ENCODE results near the gene VRTN. TPM values are rescaled to one million over a fixed set of nuclear protein-coding genes. Genes with fewer than 3 reads are reported as not detected.

Gene VRTN
- total RNA-seq, 1 experiment from 2014 or later = 104 TPM

DNA sequence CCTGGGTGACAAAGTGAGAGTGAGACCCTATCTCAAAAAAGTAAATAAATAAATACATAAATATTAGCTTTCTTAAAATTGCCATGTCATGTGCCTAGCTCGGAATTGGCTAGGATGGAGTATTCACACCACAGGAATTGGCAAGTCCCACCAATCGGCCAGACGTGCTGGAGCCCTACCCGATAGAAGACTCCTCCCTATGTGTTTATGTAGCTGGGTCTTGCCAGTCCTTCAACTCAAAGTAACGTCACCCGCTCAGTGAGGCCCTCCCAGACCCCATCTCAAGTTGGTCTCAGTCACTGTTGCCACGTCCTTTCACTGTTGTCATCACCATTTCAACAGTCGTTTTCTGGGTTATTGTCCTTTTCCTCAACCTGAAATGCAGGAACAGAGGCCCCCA, 20.2 kb downstream of the VRTN start:
- no peak overlapping the region for H2BK20ac ChIP-seq (ENCODE audit: low read depth, low read length, poor library complexity, severe bottlenecking)
- H2BK15ac ChIP-seq (ENCODE audit: low read depth, low read length) = no peak overlapping the region
- no peak overlapping the region for H3K4ac ChIP-seq (ENCODE audit: low read depth, low read length)
- H2AFZ ChIP-seq (ENCODE audit: low read length) = no peak overlapping the region
- H3K14ac ChIP-seq (ENCODE audit: insufficient read depth, low read length) = no peak overlapping the region
- no peak overlapping the region for H4K8ac ChIP-seq (replicated peaks; ENCODE audit: insufficient read length, low read depth, low read length)
- no peaks in the 10 kb centered on the region for H3K27me3 ChIP-seq (ENCODE audit: insufficient read depth, low read length)
- H3K79me1 ChIP-seq (ENCODE audit: insufficient read depth, low read depth, low read length, poor library complexity, severe bottlenecking) = no peaks in the 10 kb centered on the region
- no peak overlapping the region for H2BK5ac ChIP-seq (ENCODE audit: insufficient read length, low read length)
- H4K5ac ChIP-seq (ENCODE audit: insufficient read length, low read depth, low read length) = no peak overlapping the region
- Mint-ChIP-seq H3K36me3 (ENCODE audit: insufficient read depth in 1 of 3, low read depth in 3 of 3) (peaks cover 1 to 6% (median 5%) of the 10 kb centered on the region in 3 experiments; a peak in 5 of 7 replicates), H3K4me1 (peaks cover 18 to 20% of the 10 kb centered on the region in 2 experiments), H3K9me3 (no peaks in the 10 kb centered on the region), H3K27me3 (ENCODE audit: low read depth) (no peaks in the 10 kb centered on the region), H3K4me3 (no peak overlapping the region), H3K27ac (peak overlapping the region; percentile 18 to 78 (median 22); a peak in 5 of 7 replicates)
- TF ChIP-seq, protein P1, sequence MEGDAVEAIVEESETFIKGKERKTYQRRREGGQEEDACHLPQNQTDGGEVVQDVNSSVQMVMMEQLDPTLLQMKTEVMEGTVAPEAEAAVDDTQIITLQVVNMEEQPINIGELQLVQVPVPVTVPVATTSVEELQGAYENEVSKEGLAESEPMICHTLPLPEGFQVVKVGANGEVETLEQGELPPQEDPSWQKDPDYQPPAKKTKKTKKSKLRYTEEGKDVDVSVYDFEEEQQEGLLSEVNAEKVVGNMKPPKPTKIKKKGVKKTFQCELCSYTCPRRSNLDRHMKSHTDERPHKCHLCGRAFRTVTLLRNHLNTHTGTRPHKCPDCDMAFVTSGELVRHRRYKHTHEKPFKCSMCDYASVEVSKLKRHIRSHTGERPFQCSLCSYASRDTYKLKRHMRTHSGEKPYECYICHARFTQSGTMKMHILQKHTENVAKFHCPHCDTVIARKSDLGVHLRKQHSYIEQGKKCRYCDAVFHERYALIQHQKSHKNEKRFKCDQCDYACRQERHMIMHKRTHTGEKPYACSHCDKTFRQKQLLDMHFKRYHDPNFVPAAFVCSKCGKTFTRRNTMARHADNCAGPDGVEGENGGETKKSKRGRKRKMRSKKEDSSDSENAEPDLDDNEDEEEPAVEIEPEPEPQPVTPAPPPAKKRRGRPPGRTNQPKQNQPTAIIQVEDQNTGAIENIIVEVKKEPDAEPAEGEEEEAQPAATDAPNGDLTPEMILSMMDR (conservative IDR thresholded peaks at IDR 0.05) = no peak
- H3K23me2 ChIP-seq (ENCODE audit: insufficient read length, low read depth, low read length, poor library complexity, severe bottlenecking) = no peaks in the 10 kb centered on the region
- no peak overlapping the region for H3K23ac ChIP-seq (ENCODE audit: insufficient read length, low read depth, low read length)
- no peak overlapping the region for H3K27ac ChIP-seq (ENCODE audit: insufficient read length, low read depth, low read length)
- H4K20me1 ChIP-seq (ENCODE audit: control insufficient read depth, insufficient read depth, insufficient read length) = no peaks in the 10 kb centered on the region
- H3K9me3 ChIP-seq (ENCODE audit: control insufficient read depth, low read depth, low read length) = no peaks in the 10 kb centered on the region
- H4K91ac ChIP-seq (ENCODE audit: insufficient read length, low read depth, low read length) = no peak overlapping the region
- H3K18ac ChIP-seq (ENCODE audit: insufficient read length, low read depth, low read length) = no peak overlapping the region
- no peak overlapping the region for H2BK12ac ChIP-seq (ENCODE audit: insufficient read length, low read depth, low read length)
- H2BK120ac ChIP-seq (ENCODE audit: low read depth, low read length, poor library complexity, severe bottlenecking) = no peak overlapping the region
- H3K9ac ChIP-seq (ENCODE audit: extremely low read depth, insufficient read length, low read length) = no peak overlapping the region
- DNase-seq = no peak
- no peak overlapping the region for H3K56ac ChIP-seq (ENCODE audit: insufficient read length, low read depth, low read length)
- no peak overlapping the region for H2AK5ac ChIP-seq (ENCODE audit: insufficient read length, low read length)
- no peaks in the 10 kb centered on the region for H3K4me1 ChIP-seq (ENCODE audit: insufficient read depth, low read length)
- no peak overlapping the region for H3K4me2 ChIP-seq (ENCODE audit: insufficient read depth, insufficient read length, low read length)
- H3K79me2 ChIP-seq (ENCODE audit: insufficient read depth, low read length) = no peaks in the 10 kb centered on the region
- no CpG with 5 or more reads among the region's 8 CpGs for WGBS (ENCODE audit: extremely low coverage, insufficient read length, low lambda C conversion rate)
- H3T11ph ChIP-seq (ENCODE audit: low read length) = no peak overlapping the region
